A375 (cell line): Measurements from ENCODE around the gene ANKS3. TPM values are rescaled to one million over a fixed set of nuclear protein-coding genes. Genes with fewer than 3 reads are reported as not detected.

Source experiments
- small RNA-seq: library from RNA; depleted of rRNA; stranded (forward); fragments of <200 nt; gene quantifications from one replicate; pipeline ENCODE3, GENCODE V24; 2014
- total RNA-seq: library from RNA; depleted of rRNA; stranded (reverse); fragments of >200 nt; shearing (Covaris generic); gene quantifications from 2 replicates; pipeline ENCODE4 v1.2.3, GENCODE V29; 2014; rRNA removed

Gene ANKS3, protein sequence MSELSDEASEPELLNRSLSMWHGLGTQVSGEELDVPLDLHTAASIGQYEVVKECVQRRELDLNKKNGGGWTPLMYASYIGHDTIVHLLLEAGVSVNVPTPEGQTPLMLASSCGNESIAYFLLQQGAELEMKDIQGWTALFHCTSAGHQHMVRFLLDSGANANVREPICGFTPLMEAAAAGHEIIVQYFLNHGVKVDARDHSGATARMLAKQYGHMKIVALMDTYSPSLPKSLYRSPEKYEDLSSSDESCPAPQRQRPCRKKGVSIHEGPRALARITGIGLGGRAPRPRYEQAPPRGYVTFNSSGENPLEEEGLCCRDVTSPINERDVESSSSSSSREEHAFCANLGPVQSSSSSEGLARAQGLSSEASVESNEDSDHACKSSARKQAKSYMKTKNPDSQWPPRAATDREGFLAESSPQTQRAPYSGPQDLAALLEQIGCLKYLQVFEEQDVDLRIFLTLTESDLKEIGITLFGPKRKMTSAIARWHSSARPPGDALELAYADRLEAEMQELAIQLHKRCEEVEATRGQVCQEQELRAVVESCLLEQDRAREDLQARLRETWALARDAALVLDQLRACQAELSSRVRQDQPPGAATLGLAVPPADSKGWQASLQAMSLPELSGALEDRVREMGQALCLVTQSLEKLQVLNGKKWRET
- total RNA-seq, result 21.2 and 22.8 TPM in 2 replicates

DNA sequence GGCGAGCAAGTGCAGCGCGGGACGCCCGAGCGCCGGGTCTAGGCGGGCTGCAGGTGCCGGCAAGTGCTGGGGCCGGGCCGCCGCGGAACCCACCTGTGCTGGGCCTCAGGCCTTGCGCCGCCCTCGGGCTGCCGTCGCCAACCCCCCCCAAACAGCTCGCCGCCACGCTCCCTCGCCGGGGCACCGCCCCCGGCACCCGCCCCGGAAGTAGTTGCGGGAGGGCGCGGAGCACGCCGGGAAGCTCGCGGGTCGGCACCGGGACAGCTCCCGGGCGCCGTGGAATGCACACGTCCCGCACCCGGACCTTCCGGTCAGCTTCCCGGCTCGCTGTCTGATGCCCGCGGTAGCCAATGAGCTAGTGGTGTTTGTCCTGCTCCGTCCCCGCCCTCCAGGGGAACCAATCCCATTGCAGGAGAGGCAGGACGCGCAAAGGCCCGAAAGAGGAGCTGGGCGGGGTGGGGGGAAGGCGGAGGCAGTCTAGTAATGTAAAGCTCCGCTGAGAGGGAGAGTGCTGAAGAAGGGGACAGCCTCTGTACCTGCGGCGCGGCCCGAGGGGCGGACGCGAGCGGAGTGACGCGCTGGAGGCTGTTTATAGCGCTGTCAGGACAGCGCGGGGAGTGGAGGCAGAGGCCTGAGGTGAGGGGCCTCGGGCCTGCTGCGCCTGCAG lies at the start of gene ANKS3, which contains the start of gene DNAAF8:
Gene ANKS3, minus strand, starts transcription at position 209 of the 667 bp plus-strand sequence. CDS start 4,122 bp downstream, outside the sequence.
Gene DNAAF8, plus strand, starts transcription at position 475 of the 667 bp plus-strand sequence. CDS start 1,978 bp downstream, outside the sequence.

DNA sequence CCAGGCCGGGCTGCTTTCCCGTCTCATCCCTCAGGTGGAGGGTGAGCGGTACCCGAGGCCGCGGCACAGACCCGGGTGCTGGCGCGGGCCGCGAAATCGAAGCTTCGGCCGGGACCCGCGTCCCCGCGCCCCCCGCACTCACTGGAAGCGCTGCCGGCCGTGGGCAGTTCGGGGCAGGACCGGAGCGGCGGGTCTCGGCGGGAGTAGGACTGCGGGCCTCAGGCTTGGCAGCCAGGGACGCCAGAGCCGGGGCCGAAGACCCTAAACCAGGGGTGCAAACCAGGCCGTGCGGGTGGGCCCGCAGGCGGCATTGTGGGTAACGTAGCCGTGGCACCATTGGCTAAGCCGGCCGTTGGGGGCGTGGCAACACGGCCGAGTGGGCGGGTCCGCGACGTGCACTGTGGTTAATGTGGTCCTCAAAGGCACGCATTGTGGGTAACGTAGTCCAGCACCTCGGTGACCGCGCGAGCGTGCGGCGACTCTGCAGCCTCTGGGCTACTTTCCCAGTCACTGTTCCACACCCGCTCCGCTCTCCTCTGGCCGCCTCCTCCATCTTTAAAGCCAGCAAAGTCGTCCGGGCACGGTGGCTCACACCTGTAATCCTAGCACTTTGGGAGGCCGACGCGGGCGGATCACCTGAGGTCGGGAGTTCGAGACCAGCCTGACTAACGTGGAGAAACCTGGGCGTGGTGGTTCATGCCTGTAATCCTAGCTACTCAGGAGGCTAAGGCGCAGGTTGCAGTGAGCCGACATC lies 33.0 kb upstream of the ANKS3 start, which contains the start of gene ZNF500:
Gene ZNF500, minus strand, starts transcription at position 288 of the 754 bp plus-strand sequence. CDS start 1,184 bp downstream, outside the sequence.

DNA sequence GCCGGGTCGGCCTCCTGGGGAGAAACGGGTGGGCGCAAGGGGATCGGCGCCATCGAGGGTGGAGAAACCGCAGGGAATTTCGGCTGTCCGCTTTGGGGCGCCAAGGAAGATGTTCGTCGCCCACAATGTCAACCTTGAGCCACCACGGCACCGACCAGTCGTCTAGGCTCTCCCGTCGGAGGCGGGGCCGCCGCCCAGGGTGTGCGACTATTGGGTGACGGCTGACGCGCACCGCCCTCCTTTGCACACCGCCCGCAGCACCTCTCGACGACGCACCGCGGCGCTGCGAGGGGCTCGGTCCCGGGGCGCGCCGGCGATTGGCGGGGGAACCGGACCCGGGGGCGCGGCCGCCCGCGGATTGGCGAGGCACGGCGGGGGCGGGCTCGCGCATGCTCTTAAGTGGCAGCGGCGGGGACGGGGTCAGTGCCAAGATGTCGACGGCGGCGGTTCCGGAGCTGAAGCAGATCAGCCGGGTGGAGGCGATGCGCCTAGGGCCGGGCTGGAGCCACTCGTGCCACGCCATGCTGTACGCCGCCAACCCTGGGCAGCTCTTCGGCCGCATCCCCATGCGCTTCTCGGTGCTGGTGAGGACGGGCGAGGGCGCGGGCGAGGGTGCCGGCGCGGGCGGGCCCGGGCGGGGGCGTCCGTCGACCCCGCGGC lies 40.6 kb downstream of the ANKS3 start, which contains the start of gene NUDT16L1:
Gene NUDT16L1, plus strand, starts transcription at position 267 of the 660 bp plus-strand sequence. Its CDS starts 165 bp downstream, at position 432.

Small RNAs within 50 kb of the gene (small RNA-seq; reads per million reads assigned to genes)
- not detected for gene MIR6769A
- not detected for gene RF00017

Other genes starting within 250 kb of the ANKS3 start
- 8.0 and 8.1 TPM in 2 replicates for gene CDIP1, start 195.5 kb downstream of the ANKS3 start, total RNA-seq
- not detected in 2 replicates for gene C16orf96, start 177.9 kb downstream of the ANKS3 start, total RNA-seq
- gene UBALD1, start 119.4 kb downstream of the ANKS3 start, total RNA-seq, result 62.3 and 71.6 TPM in 2 replicates
- gene MGRN1, start 109.4 kb downstream of the ANKS3 start, total RNA-seq, result 26.1 and 27.5 TPM in 2 replicates
- gene NUDT16L1, start 40.7 kb downstream of the ANKS3 start, total RNA-seq, result 32.3 and 33.4 TPM in 2 replicates
- 0.93 and 1.5 TPM in 2 replicates for gene DNAAF8, start 266 bp upstream of the ANKS3 start, total RNA-seq
- 7.8 and 8.6 TPM in 2 replicates for gene ZNF500, start 32.9 kb upstream of the ANKS3 start, total RNA-seq
- 0.08 TPM in 1 of 2 replicates, not detected in the other for gene SEPTIN12, start 54.1 kb upstream of the ANKS3 start, total RNA-seq
- gene SMIM22, start 61.1 kb upstream of the ANKS3 start, total RNA-seq, result not detected in 2 replicates
- gene ROGDI, start 68.4 kb upstream of the ANKS3 start, total RNA-seq, result 15.1 and 17.3 TPM in 2 replicates
- 40.2 and 47.4 TPM in 2 replicates for gene GLYR1, start 113.0 kb upstream of the ANKS3 start, total RNA-seq
- gene UBN1, start 113.2 kb upstream of the ANKS3 start, total RNA-seq, result 42.4 and 44.3 TPM in 2 replicates
- 0.26 and 0.27 TPM in 2 replicates for gene PPL, start 202.9 kb upstream of the ANKS3 start, total RNA-seq
- gene SEC14L5, start 224.1 kb upstream of the ANKS3 start, total RNA-seq, result not detected in 2 replicates